GM18907 (cell line): ENCODE results near the gene PHKG1.
"Not testable (repeated sequence)": the region's sequence is repeated elsewhere in the genome, so short reads cannot be mapped to it uniquely, and the experiment has no call there.

ENCODE experiments used
- ATAC-seq: cut with Tn5 transposase; IDR thresholded peaks from one replicate; pipeline ENCODE4 v1.9.1; 2021; ENCODE audit warnings: mild to moderate bottlenecking, moderate library complexity; ENCODE audit not compliant: unreplicated experiment

The PHKG1 gene

GRCh38 chr7:56046721-56047445, 45.9 kb downstream of the PHKG1 start:
- ATAC-seq, result no peak

- ATAC-seq, result not testable (repeated sequence)
Observed at GRCh38 chr7:56045758-56046157, 47.0 kb downstream of the PHKG1 start.

- ATAC-seq, result no peak
Observed at GRCh38 chr7:56040730-56041129, 52.0 kb downstream of the PHKG1 start.

- peak; percentile 99 for ATAC-seq
Observed at GRCh38 chr7:56033671-56034432, 58.9 kb downstream of the PHKG1 start.

GRCh38 chr7:56032578-56032977, 60.2 kb downstream of the PHKG1 start:
- not testable (repeated sequence) for ATAC-seq

GRCh38 chr7:56031556-56031955, 61.2 kb downstream of the PHKG1 start:
- ATAC-seq, result not testable (repeated sequence)

- ATAC-seq, result no peak
Observed at GRCh38 chr7:56030340-56030739, 62.4 kb downstream of the PHKG1 start.
